CD4-positive, alpha-beta T cell treated with Interleukin-6 at 100 ng/mL for 8 hours (primary cell): ENCODE measurements around the gene PSME1.
A peak's percentile ranks its signal among the peaks of the same experiment; 100 is the strongest.

Experiments used
- DNase-seq: peaks from one replicate; pipeline ENCODE4 v3.0.0-alpha.2; 2020; ENCODE audit warnings: mixed read lengths, low spot score

Gene PSME1

GRCh38 chr14:24135834-24136683 lies at the start of gene PSME1:
TSS of gene PSME1 (plus strand) at chr14:24136194. CDS start at chr14:24136263, 69 bp downstream.
- peak; percentile 92 for DNase-seq

GRCh38 chr14:24087004-24087403 lies 49.0 kb upstream of the PSME1 start:
- DNase-seq, result no peak

GRCh38 chr14:24088095-24088494 lies 47.9 kb upstream of the PSME1 start:
- no peak for DNase-seq

- no peak for DNase-seq
Measured at GRCh38 chr14:24089890-24090289, 46.1 kb upstream of the PSME1 start.

GRCh38 chr14:24092110-24092504 lies 43.9 kb upstream of the PSME1 start:
- no peak for DNase-seq

- no peak for DNase-seq
Measured at GRCh38 chr14:24092505-24093206, 43.3 kb upstream of the PSME1 start.

- no peak for DNase-seq
Measured at GRCh38 chr14:24093207-24093900, 42.6 kb upstream of the PSME1 start.

GRCh38 chr14:24093901-24094840 lies 41.8 kb upstream of the PSME1 start, which contains the start of gene PCK2:
TSS of gene PCK2 (plus strand) at chr14:24094311. CDS start at chr14:24094406, 95 bp downstream.
- peak; percentile 66 for DNase-seq

GRCh38 chr14:24094841-24095270 lies 41.1 kb upstream of the PSME1 start:
- no peak for DNase-seq

GRCh38 chr14:24095271-24096068 lies 40.5 kb upstream of the PSME1 start:
- DNase-seq, result peak; percentile 20

GRCh38 chr14:24096545-24097181 lies 39.3 kb upstream of the PSME1 start:
- no peak for DNase-seq

- no peak for DNase-seq
Measured at GRCh38 chr14:24098229-24098926, 37.6 kb upstream of the PSME1 start.

GRCh38 chr14:24098927-24099813 lies 36.8 kb upstream of the PSME1 start:
- DNase-seq, result no peak

- no peak for DNase-seq
Measured at GRCh38 chr14:24100197-24100981, 35.6 kb upstream of the PSME1 start.

GRCh38 chr14:24100982-24101494 lies 35.0 kb upstream of the PSME1 start:
- DNase-seq, result no peak

- DNase-seq, result no peak
Measured at GRCh38 chr14:24102357-24103048, 33.5 kb upstream of the PSME1 start.

- DNase-seq, result no peak
Measured at GRCh38 chr14:24103451-24103850, 32.5 kb upstream of the PSME1 start.
